Activated T-helper 2 cell treated with anti-CD3 and anti-CD28 coated beads, Interferon-gamma antibody, Interleukin-2, Interleukin-4, amounts not matched to agents 10 μg/mL and 5 μg/mL and 100 μg/mL, durations not matched to agents 14 hours and 24 hours and 36 hours (primary cell): ENCODE results near the gene KIF6. TPM values are rescaled to one million over a fixed set of nuclear protein-coding genes. Genes with fewer than 3 reads are reported as not detected.
"Not testable (repeated sequence)": the region's sequence is repeated elsewhere in the genome, so short reads cannot be mapped to it uniquely, and the experiment has no call there.

Experiments
- DNase-seq: peaks from one replicate; pipeline ENCODE4 v3.0.0; 2021; ENCODE audit warnings: low spot score
- H3K27ac Mint-ChIP-seq: one replicate; pipeline ENCODE4 v1.8.0; 2021; ENCODE audit warnings: mixed read lengths
- H3K27me3 Mint-ChIP-seq: one replicate; pipeline ENCODE4 v1.8.0; 2021; ENCODE audit warnings: low read depth, mixed read lengths
- H3K36me3 Mint-ChIP-seq: one replicate; pipeline ENCODE4 v1.8.0; 2021; ENCODE audit warnings: low read depth, mixed read lengths
- H3K4me1 Mint-ChIP-seq: one replicate; pipeline ENCODE4 v1.8.0; 2021; ENCODE audit warnings: low read depth, mixed read lengths
- H3K4me3 Mint-ChIP-seq: one replicate; pipeline ENCODE4 v1.8.0; 2021; ENCODE audit warnings: low read depth, mild to moderate bottlenecking, moderate library complexity, mixed read lengths
- H3K9me3 Mint-ChIP-seq: one replicate; pipeline ENCODE4 v1.8.0; 2021; ENCODE audit warnings: mixed read lengths
- intact Hi-C: fragments of 100-400 bp; cut with micrococcal nuclease; formaldehyde crosslinking; loops from one replicate; pipeline ENCODE4 v1.15.1; 2023
- total RNA-seq: library from RNA; stranded (reverse); gene quantifications from 2 replicates; pipeline ENCODE4 v1.2.3, GENCODE V29; 2022

KIF6 gene
- total RNA-seq, 1 donor from 2014 or later, result 0.25 TPM

DNA sequence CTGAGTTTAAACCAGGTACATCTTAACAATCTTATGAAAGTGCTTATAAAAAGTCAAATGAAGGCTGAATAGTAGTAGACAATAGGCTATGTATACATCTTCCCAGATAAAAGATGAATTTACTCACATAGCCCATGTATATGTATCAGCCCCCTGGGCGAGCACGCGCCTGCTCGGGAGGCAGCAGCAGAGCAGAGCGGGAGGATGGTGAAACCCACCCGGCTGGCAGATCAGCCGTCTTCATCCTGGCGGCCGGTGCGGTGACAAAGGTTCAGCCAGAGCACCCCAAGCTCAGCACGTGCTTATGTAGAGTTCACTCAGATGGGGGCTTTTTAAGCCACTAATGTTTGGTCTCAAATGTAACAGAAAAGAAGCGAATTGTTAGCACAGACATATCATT lies 184.8 kb downstream of the KIF6 start:
- intact Hi-C loops, result no loop called here
- Mint-ChIP-seq H3K4me3 (no peak overlapping the region), H3K9me3 (no peaks in the 10 kb centered on the region), H3K36me3 (no peaks in the 10 kb centered on the region), H3K27me3 (peaks cover 5% of the 10 kb centered on the region), H3K27ac (no peak overlapping the region), H3K4me1 (no peaks in the 10 kb centered on the region)
- DNase-seq, result no peak

DNA sequence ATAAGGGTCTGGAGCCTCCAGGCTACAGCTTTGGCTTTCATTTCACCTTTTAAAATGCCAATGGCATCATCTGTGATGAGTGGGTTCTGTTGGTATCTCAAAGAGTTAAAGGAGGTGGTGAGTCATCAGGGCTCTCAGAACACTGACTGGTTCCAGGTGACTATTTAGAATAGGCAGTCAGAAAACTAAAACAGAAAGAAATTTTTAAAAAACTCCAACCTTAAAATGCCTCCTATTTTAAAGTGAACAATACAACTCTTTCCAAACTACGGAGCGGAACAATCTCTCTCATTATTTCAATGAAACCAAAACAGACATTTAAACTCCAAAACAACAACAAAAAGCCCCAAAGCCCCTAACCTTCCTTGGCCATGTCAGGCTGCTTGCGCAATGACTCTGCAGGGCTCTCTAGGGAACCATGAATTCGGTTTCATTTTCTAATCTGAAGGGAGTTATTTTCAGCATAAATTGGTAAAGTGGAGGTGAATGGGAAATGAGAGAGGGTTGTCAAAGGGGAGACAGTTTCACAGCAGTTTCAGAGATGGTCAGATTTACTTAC lies 194.9 kb downstream of the KIF6 start:
- no peak for DNase-seq
- Mint-ChIP-seq H3K27ac (peak overlapping the region; percentile 50), H3K9me3 (peaks cover 3% of the 10 kb centered on the region), H3K27me3 (peaks cover 6% of the 10 kb centered on the region), H3K4me3 (no peak overlapping the region), H3K4me1 (peaks cover 8% of the 10 kb centered on the region), H3K36me3 (no peaks in the 10 kb centered on the region)
- intact Hi-C loops, result no loop called here

DNA sequence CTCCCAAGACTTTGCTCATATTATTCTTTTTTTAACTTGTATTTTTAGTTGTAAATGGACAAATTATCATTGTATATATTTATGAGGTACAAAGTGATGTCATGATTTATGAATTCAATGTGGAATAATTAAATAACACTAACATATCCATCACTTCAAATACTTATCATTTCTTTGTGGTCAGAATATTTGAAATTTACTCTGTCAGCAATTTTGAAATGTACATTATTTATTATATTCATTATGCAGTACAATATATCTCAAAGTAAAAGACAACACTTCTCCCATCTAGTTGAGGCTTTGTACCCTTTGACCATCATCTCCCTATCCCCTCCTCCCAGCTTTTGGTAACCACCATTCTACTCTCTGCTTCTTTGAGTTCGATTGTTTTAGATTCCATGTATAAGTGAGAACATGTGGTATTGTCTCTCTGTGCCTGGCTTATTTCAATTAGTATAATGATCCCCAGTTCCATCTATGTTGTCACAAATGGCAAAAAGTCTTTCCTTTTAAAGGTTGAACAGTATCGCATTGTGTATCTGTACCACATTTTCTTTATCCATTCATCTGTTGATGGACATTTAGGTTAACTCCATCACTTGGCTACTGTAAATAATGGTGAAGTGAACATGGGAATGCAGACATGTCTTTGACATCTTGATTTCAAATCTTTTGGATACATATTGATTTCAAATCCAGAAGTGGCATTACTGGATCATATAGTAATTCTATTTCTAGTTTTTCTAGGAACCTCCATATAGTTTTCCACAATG lies 197.2 kb downstream of the KIF6 start:
- intact Hi-C loops, result no loop called here
- no peak overlapping the region for H3K27ac Mint-ChIP-seq

DNA sequence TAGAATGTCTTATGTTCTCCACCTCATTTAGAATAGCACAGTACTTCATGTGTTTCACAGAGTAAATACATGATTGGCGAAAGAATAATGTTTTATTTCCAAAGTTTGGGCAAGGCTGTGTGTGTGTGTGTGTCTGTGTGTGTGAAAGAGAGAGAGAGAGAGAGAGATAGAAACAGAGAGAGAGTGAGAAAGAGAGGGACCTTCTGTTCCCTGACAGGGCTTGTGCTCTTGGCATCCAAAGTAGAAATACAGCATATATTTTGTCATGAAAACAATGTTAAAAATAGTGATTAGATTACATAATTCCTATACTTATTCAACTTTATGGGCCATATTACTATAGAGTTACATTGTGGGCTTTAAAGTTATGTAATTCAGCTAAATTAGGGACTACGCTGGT lies 201.2 kb downstream of the KIF6 start:
- Mint-ChIP-seq H3K4me1 (no peaks in the 10 kb centered on the region), H3K4me3 (no peak overlapping the region), H3K36me3 (no peaks in the 10 kb centered on the region), H3K9me3 (no peaks in the 10 kb centered on the region), H3K27ac (no peak overlapping the region), H3K27me3 (peaks cover 4% of the 10 kb centered on the region)
- intact Hi-C loops, result no loop called here
- no peak for DNase-seq

More for the DNA sequence above, 197.2 kb downstream of the KIF6 start:
- DNase-seq, result no peak
- Mint-ChIP-seq H3K4me3 (no peak overlapping the region), H3K36me3 (no peaks in the 10 kb centered on the region), H3K27me3 (peaks cover 6% of the 10 kb centered on the region), H3K4me1 (peaks cover 8% of the 10 kb centered on the region), H3K9me3 (peaks cover 3% of the 10 kb centered on the region)

DNA sequence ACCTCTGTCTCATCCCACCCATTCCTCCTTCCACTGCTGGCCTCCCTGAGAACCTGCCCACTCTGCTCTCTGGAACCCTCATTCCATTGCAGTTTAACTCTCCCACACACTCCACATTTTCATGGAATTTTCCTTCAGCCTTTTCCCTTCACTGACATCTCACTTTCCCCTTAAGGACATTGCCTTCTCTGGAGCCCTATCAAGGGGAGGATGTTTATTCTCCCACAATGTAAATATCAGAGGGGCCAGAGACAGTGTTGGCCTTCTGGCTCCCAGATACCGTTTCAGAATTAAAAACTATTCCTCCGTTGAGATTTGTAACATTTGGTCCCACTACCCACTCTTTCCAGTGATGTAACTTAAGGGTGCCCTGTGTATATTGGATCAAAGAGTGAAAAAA lies 203.2 kb downstream of the KIF6 start:
- H3K4me3 Mint-ChIP-seq, result no peak overlapping the region
- no peak for DNase-seq
- no peaks in the 10 kb centered on the region for H3K36me3 Mint-ChIP-seq
- no peak overlapping the region for H3K27ac Mint-ChIP-seq
- no peaks in the 10 kb centered on the region for H3K9me3 Mint-ChIP-seq
- no peaks in the 10 kb centered on the region for H3K4me1 Mint-ChIP-seq
- intact Hi-C loops, result no loop called here
- H3K27me3 Mint-ChIP-seq, result no peaks in the 10 kb centered on the region

DNA sequence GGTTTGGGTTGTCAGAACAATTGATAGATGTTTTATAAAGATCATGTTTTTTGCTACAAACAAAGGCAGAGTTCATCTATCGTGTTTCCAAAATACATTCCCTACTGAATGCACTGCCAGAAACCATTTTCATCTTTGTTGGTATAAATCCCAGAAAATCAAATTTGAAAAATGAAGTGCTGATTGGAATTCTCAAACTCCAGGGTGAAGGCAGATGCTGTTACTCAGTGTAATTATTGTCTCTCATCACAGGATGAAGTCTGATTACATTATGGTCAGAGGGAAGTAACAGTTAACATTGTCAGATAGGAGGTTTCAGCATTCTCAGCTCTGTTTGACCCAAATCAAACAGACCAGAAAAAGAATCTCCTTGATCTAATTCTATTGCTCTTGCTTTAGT lies 204.3 kb downstream of the KIF6 start:
- intact Hi-C loops, result no loop called here
- Mint-ChIP-seq H3K9me3 (no peaks in the 10 kb centered on the region), H3K27me3 (peaks cover 3% of the 10 kb centered on the region), H3K4me1 (no peaks in the 10 kb centered on the region), H3K4me3 (no peak overlapping the region), H3K27ac (no peak overlapping the region), H3K36me3 (no peaks in the 10 kb centered on the region)
- no peak for DNase-seq

DNA sequence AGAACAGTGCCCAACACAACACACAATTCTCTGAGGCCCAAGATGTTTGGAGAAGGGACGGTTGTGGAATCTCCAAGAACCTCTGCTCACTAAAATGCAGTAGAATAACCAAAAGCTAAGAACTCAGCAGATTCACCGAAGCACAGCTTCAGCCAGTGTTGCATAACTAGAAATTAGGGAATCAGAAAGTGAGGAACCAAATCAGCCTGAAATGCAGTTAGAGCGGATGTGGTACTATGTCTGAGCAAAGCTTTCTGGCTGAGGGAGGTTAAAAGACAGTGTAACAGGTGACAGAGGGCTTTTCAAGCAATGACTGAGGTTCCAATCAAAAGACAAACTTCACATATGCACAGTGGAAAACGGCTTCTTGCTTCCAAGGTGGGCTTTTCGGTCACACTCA lies 204.8 kb downstream of the KIF6 start:
- Mint-ChIP-seq H3K27me3 (peaks cover 5% of the 10 kb centered on the region), H3K36me3 (no peaks in the 10 kb centered on the region), H3K27ac (no peak overlapping the region), H3K4me1 (no peaks in the 10 kb centered on the region), H3K4me3 (no peak overlapping the region), H3K9me3 (no peaks in the 10 kb centered on the region)
- no peak for DNase-seq
- intact Hi-C loops, result no loop called here

DNA sequence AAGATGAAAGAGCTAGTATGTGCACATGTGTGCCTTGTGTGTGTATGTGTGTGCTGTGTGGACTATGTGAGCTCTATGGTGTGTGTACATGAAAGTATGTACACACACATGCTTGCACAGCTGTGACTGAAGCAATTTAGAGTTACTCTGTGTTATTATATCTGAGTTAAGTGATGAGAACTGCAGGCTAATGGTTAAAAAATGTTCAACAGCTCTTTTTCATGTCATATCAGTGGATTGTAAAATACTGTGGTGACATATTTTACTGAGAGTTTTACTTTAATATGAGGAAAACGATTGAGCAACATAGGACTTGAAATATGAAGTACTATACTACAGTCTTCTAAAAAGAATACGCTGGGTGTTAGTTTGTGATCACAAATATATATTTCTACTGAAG lies 207.0 kb downstream of the KIF6 start:
- DNase-seq, result no peak
- no peak overlapping the region for H3K4me3 Mint-ChIP-seq
- peaks cover 10% of the 10 kb centered on the region for H3K27me3 Mint-ChIP-seq
- H3K4me1 Mint-ChIP-seq, result no peaks in the 10 kb centered on the region
- intact Hi-C loops, result no loop called here
- H3K27ac Mint-ChIP-seq, result no peak overlapping the region
- no peaks in the 10 kb centered on the region for H3K36me3 Mint-ChIP-seq
- H3K9me3 Mint-ChIP-seq, result no peaks in the 10 kb centered on the region

DNA sequence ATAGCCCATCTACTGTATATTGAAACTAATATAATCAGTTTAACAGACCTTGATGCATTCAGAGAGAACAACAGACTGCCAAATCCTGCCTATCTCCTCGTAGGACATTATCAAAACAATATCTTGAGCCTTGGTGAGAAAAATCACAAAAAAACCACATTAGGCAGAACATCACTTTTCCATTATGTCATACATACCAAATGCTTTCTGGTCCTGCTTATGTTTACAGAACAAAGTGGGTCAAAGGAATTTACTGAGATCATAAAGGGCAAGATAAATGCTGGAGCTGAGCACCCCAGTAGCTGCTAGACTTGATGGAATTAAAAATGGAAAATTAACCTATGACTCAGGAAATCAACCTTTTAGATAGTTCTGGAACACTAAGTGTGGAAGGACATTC lies 207.5 kb downstream of the KIF6 start:
- Mint-ChIP-seq H3K36me3 (no peaks in the 10 kb centered on the region), H3K27ac (no peak overlapping the region), H3K4me3 (no peak overlapping the region), H3K9me3 (no peaks in the 10 kb centered on the region), H3K4me1 (no peaks in the 10 kb centered on the region), H3K27me3 (peaks cover 10% of the 10 kb centered on the region)
- no peak for DNase-seq
- intact Hi-C loops, result no loop called here

DNA sequence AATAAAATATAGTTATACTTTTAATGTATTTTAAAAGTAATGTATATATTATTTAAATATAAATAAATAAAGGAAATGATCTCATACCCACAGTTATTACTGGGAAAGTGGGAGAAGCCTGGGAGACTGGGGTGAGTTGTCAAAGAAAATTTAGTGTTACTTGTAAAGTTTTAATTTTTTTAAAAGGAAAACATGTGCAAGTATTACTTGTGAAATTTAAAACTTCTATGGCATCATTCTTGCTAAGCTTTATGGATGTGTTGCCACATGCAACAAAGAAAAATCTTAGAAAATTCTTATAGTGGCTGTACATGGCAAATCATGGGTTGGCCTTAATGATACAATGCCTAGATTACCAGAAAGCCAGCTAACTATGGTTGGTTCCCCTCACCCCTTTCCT lies 208.7 kb downstream of the KIF6 start:
- no peak overlapping the region for H3K27ac Mint-ChIP-seq
- no peak overlapping the region for H3K4me3 Mint-ChIP-seq
- H3K36me3 Mint-ChIP-seq, result no peaks in the 10 kb centered on the region
- no peaks in the 10 kb centered on the region for H3K9me3 Mint-ChIP-seq
- no peak for DNase-seq
- intact Hi-C loops, result no loop called here
- H3K4me1 Mint-ChIP-seq, result no peaks in the 10 kb centered on the region
- peaks cover 10% of the 10 kb centered on the region for H3K27me3 Mint-ChIP-seq

DNA sequence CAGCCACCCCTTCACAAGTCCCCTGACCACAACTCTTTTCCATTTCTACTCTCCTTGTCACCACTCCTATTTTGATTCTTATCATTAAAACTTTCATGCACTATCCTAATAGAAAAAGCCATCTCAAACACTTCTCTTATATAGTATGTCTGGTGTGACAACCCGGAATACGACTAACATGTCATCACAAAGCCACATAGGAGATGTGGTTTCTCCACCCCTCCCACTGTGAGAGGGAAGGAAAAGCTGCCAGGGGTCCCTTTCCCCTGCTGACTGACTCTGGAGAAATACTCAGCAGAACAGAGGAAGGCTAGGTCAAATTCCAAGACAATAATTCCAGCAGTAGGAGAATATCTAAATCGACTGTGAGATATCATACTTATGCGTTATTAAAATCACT lies 209.7 kb downstream of the KIF6 start:
- no peak overlapping the region for H3K4me3 Mint-ChIP-seq
- H3K4me1 Mint-ChIP-seq, result no peaks in the 10 kb centered on the region
- intact Hi-C loops, result no loop called here
- H3K27me3 Mint-ChIP-seq, result peaks cover 10% of the 10 kb centered on the region
- no peak overlapping the region for H3K27ac Mint-ChIP-seq
- H3K9me3 Mint-ChIP-seq, result no peaks in the 10 kb centered on the region
- no peaks in the 10 kb centered on the region for H3K36me3 Mint-ChIP-seq
- DNase-seq, result no peak

DNA sequence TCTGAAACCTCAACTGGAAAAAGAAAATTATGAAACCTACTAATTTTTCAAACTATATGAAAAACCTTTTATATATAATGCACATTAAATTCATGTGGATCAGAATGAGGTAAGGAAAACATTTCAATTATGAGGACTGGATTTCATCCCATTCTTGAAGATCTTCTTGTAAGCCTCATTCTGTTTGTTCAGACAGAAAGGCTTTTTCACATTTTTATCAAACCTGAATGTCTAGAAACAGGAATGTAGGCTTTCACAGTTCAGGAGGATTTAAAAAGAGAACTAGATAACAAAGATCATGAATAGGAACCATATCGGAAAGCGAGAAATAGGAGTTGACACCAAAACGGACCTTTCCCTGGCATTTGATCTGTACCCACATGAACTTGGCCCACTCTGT lies 210.2 kb downstream of the KIF6 start:
- Mint-ChIP-seq H3K9me3 (no peaks in the 10 kb centered on the region), H3K4me1 (no peaks in the 10 kb centered on the region), H3K36me3 (no peaks in the 10 kb centered on the region), H3K27ac (no peak overlapping the region), H3K4me3 (no peak overlapping the region), H3K27me3 (peaks cover 10% of the 10 kb centered on the region)
- no peak for DNase-seq
- intact Hi-C loops, result no loop called here

DNA sequence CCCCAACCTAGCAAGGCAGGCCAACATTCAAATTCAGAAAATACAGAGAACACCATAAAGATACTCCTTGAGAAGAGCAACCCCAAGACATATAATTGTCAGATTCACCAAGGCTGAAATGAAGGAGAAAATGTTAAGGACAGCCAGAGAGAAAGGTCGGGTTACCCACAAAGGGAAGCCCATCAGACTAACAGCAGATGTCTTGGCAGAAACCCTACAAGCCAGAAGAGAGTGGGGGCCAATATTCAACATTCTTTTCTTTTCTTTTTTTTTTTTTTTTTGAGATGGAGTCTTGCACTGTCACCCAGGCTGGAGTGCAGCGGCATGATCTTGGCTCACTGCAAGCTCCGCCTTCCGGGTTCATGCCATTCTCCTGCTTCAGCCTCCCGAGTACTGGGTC lies 215.4 kb downstream of the KIF6 start:
- H3K36me3 Mint-ChIP-seq, H3K27ac Mint-ChIP-seq, H3K9me3 Mint-ChIP-seq, H3K4me3 Mint-ChIP-seq, DNase-seq, intact Hi-C loops, H3K27me3 Mint-ChIP-seq, H3K4me1 Mint-ChIP-seq: not testable (repeated sequence)
